NCI-H345 treated with DMSO at 0.1 percent for 48 hours (cell line): Measurements from ENCODE around the gene CATSPERZ.
A peak's percentile ranks its signal among the peaks of the same experiment; 100 is the strongest.
"Not testable (repeated sequence)": the region's sequence is repeated elsewhere in the genome, so short reads cannot be mapped to it uniquely, and the experiment has no call there.

Source experiments
- DNase-seq: peaks from one replicate; lab custom pipeline; 2025; ENCODE audit not compliant: unreplicated experiment; lab: John Stamatoyannopoulos, UW

The CATSPERZ gene

GRCh38 chr11:64298966-64299846 is 952 bp upstream of the CATSPERZ start:
- no peak for DNase-seq

GRCh38 chr11:64303109-64304031 is 3.2 kb downstream of the CATSPERZ start:
- DNase-seq, result no peak

DNA sequence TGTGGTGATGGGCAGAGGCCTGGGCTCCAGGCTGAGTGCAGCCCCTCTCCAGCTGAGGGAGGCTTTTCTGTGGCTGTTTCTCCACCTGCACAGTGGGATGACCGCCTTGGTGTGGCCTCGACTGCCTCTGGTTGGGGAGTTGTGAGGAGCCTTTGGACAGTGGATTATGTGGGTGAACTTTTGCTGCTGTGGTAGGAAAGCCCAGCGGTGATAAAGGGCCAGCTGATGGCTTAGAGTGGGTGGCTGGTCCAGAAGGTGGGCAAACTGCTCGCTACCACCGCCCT is 3.8 kb downstream of the CATSPERZ start:
- DNase-seq, result no peak

GRCh38 chr11:64304316-64305072 is 4.3 kb downstream of the CATSPERZ start:
- DNase-seq, result peak; percentile 84

- peak; percentile 100 for DNase-seq
Observed at GRCh38 chr11:64305075-64305690, 5.0 kb downstream of the CATSPERZ start, which contains the start of gene ESRRA. TSS of gene ESRRA (plus strand) at chr11:64305524. CDS start at chr11:64307180, 1,656 bp downstream.

- DNase-seq, result peak; percentile 19
Observed at GRCh38 chr11:64305691-64306562, 5.8 kb downstream of the CATSPERZ start.

DNA sequence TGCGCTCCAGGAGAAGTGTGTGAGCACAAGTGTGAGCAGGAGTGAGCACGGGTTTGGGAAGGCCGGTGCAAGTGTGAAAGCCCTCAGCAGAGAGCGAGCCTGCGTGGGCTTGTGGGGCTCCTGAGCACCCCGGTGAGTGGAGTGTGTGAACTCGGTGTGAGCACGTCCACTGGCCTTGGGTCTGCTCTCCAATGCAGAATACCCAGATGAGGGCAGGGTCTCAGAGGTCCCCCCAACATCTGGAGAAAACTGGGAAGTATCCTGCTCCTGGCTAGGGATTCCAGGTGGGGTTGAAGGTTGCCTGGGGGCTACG is 6.4 kb downstream of the CATSPERZ start:
- no peak for DNase-seq

DNA sequence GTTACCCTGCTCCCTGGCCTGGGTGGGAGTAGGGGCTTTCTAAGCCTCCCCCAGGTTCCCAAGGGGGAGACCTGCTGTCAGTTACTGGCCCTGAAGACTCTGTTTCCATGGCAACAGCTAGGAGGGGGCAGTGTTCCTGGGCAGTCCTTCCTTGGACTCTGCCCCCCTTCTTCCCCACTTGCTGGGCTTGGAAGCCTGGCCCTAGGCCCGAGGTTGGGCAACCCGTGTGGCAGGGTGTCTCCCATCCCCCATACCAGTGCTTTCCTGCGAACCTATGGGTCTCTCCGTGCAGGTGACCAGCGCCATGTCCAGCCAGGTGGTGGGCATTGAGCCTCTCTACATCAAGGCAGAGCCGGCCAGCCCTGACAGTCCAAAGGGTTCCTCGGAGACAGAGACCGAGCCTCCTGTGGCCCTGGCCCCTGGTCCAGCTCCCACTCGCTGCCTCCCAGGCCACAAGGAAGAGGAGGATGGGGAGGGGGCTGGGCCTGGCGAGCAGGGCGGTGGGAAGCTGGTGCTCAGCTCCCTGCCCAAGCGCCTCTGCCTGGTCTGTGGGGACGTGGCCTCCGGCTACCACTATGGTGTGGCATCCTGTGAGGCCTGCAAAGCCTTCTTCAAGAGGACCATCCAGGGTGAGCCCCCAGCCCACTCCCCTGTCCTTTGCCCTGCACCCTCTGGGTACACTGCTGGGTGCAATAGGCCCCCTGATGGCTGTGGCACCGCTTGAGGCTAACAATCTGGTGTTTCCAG is 6.9 kb downstream of the CATSPERZ start:
- no peak for DNase-seq

GRCh38 chr11:64307795-64308194 is 7.6 kb downstream of the CATSPERZ start:
- DNase-seq, result not testable (repeated sequence)

DNA sequence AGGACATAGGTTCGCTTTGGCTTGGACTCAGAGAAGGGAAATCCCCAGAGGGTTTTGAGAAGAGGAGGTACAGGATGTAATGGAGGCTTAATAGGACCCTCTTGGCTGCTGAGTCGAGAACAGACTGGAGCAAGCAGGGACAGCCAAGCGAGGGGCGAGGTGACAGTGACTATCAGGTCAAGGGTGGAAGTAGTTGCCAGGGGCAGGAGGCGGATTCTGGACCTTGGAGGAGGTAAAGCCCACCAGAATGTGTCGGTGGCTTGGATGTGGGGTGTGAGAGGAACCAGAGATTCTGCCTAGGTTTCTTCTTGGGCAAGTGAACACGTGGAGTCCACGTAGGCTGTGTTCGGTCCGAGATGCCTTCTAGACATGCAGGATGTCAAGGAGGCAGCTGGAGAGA is 12.8 kb downstream of the CATSPERZ start:
- DNase-seq, result no peak

GRCh38 chr11:64313491-64314145 is 13.5 kb downstream of the CATSPERZ start:
- no peak for DNase-seq

GRCh38 chr11:64314146-64314804 is 14.1 kb downstream of the CATSPERZ start:
- no peak for DNase-seq

GRCh38 chr11:64314805-64315561 is 14.8 kb downstream of the CATSPERZ start:
- DNase-seq, result no peak

- DNase-seq, result not testable (repeated sequence)
Observed at GRCh38 chr11:64315667-64316526, 15.7 kb downstream of the CATSPERZ start.

DNA sequence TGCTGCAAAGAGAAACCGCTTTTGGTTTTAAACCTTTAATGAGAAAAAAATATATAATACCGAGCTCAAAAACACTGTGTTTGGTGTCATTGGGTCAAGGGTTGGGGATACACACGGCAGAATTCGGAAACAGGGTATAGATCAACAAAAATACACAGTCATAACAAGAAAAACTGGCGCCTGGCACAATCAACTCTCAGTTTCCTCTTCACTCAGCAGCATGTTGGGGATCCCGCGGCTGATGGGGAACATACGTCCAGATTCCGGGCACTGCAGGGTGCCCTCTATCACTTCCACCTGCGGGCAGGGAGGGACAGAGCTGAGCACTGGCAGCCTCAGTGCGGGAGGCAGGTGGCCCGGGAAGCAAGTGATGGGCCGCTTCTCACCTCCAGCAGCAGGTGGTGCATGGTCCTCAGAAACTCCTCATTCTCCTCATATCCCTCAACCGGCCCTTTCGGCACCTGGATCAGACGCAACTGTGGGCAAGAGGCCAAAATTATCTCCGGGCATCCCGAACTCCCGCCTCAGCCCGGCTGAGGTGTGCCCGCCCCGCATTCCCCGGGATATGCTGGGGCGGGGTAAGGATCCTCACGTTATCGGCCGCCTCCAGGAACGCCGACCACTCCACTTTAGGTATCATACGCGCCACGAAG is 16.6 kb downstream of the CATSPERZ start:
- DNase-seq, result no peak

- DNase-seq, result peak; percentile 98
Observed at GRCh38 chr11:64317325-64317960, 17.3 kb downstream of the CATSPERZ start, which contains the start of gene TRMT112. TSS of gene TRMT112 (minus strand) at chr11:64317559. CDS start at chr11:64317526, 33 bp downstream.
